ENCODE measurements around the gene OPALIN.

DNA sequence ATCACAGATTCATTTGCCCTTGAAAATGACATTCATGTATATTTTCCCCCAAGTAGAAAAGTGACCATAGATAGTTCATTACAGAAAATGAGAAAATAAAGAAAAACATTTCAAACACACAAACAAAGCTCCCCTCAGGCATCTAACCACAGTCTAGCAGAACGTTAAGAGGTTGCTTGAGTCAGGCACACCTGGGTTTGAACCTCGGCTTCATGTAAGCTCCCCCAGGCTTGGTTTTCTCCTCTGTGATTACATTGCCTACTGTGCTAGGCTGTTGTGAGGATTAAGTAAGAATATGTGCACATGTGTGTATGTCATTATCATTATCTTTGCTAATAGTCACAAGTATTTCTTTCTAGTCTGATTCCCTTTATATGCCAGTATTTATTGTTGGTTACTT lies 45.5 kb downstream of the OPALIN start:
- TF ChIP-seq DPF2 (IDR thresholded peaks at IDR 0.05) (no peak), EZH2 (IDR thresholded peaks at IDR 0.05; ENCODE audit: borderline replicate concordance, control insufficient read depth, low read depth, low read length) (no peak), CTCF (IDR thresholded peaks at IDR 0.05 in 2 of 3, conservative IDR thresholded peaks at IDR 0.05 in 1 of 3; ENCODE audit: control insufficient read depth in 2 of 3, extremely low read depth in 1 of 3, insufficient read depth in 1 of 3, low read depth in 3 of 3, low read length in 3 of 3) (no peak), ATF2 (IDR thresholded peaks at IDR 0.05; ENCODE audit: low read length) (no peak), NBN (IDR thresholded peaks at IDR 0.05) (no peak), POLR2A (IDR thresholded peaks at IDR 0.05; ENCODE audit: low read depth, low read length) (no peak), TARDBP (IDR thresholded peaks at IDR 0.05; ENCODE audit: borderline replicate concordance) (no peak), BACH1 (IDR thresholded peaks at IDR 0.05; ENCODE audit: borderline replicate concordance) (no peak), CREM (IDR thresholded peaks at IDR 0.05; ENCODE audit: low read depth) (no peak), FOS (IDR thresholded peaks at IDR 0.05; ENCODE audit: borderline replicate concordance, extremely low read depth, insufficient read length) (no peak), EP300 (IDR thresholded peaks at IDR 0.05; ENCODE audit: borderline replicate concordance in 1 of 2, control insufficient read depth in 1 of 2, low read depth in 2 of 2, low read length in 2 of 2) (no peak), BHLHE40 (IDR thresholded peaks at IDR 0.05; ENCODE audit: borderline replicate concordance in 1 of 2, low read depth in 2 of 2, low read length in 1 of 2) (no peak)
- TF ChIP-seq, protein P1, sequence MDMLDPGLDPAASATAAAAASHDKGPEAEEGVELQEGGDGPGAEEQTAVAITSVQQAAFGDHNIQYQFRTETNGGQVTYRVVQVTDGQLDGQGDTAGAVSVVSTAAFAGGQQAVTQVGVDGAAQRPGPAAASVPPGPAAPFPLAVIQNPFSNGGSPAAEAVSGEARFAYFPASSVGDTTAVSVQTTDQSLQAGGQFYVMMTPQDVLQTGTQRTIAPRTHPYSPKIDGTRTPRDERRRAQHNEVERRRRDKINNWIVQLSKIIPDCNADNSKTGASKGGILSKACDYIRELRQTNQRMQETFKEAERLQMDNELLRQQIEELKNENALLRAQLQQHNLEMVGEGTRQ (IDR thresholded peaks at IDR 0.05; ENCODE audit: borderline replicate concordance, low read depth, low read length) = no peak

Data from GM12878 (cell line).